ENCODE results near the gene CEP104. TPM values are rescaled to one million over a fixed set of nuclear protein-coding genes. Genes with fewer than 3 reads are reported as not detected.
A peak's percentile ranks its signal among the peaks of the same experiment; 100 is the strongest.

CEP104 gene
- total and polyA plus RNA-seq, 10 of the 15 experiments (the other 5 are each of a cell fraction or from before 2014, with no cell fraction given), result 7.2 to 34.8 (median 19.3) TPM

DNA sequence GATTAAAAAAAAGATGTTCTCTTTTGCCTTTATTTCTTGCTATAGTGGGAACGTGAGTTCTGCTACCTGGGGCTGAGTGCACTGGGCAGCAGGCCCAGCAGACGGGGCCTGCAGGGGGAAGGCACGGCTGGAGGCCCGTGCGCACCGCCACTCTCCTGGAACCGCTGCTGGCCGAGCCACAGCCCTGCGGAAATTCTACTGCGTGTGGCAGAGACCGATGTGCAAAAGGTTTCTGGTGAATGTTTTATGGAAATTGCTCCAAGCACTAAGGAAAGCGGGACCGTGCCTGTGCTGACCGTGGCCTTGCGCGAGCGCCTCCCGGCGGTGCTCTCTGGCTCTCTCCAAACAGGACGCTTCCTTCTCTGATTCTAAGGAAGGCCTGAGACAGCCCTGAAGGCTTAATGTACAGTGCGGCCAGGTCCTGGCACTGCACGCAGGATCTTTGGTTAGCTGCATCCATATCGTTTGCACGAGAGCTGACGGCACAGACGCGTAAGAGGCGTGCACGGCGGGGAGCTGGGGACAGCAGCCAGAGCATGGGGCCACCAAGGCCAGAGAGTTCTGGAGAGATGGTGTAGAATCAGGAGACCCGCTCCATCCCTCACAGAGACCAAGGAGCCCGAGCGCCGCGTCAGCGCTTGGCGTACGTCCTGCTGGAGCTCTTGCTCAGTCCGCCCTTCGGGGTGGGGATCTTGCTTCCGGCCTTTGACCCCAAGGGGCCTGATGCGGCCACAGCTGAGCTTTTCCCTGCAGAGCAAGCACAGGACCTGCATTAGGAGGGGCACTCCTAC is 42.0 kb downstream of the CEP104 start (continued):
- no peak for TF ChIP-seq HSF1 (IDR thresholded peaks at IDR 0.05; ENCODE audit: low read depth, low read length)
- TF ChIP-seq GABPA (IDR thresholded peaks at IDR 0.05; ENCODE audit: low read depth), result no peak
- no peak for TF ChIP-seq POLR2AphosphoS5 (IDR thresholded peaks at IDR 0.05; ENCODE audit: low read length)
- TF ChIP-seq TARDBP (IDR thresholded peaks at IDR 0.05; ENCODE audit: borderline replicate concordance), result no peak
- no peak for TF ChIP-seq HDGF (IDR thresholded peaks at IDR 0.05)
- no peak for TF ChIP-seq ATF7 (IDR thresholded peaks at IDR 0.05; ENCODE audit: low read depth)

DNA sequence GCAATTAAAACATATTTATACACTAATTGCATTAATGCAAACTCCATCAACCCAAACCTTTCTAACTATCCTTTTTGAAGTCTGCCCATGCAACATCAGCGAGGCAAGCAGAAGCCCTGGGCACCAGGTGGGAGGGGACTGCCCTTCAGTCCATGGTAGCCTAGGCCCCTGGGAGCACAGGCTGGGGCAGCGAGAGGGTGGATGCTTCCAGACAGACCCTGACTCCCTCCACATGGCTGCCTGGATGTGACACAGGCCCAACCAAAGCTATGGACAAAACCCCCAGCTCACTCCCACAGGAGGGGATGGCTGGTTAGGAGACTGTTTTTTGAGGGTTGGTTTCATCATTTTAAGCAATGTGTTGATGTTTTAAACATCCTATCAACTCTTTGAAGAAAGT is 42.9 kb downstream of the CEP104 start:
- CTCF ChIA-PET, result no interaction called here
- H3K9me3 ChIP-seq (replicated peaks; ENCODE audit: control insufficient read depth, insufficient read depth, low read length), result no peaks in the 10 kb centered on the region
- H3K36me3 ChIP-seq (ENCODE audit: control insufficient read depth in 2 of 2, insufficient read depth in 2 of 2, low read length in 1 of 2), result no peaks in the 10 kb centered on the region
- POLR2A ChIA-PET, result no interaction called here
- no peak overlapping the region for H2AFZ ChIP-seq (ENCODE audit: control insufficient read depth, low read depth, low read length)
- H3K79me2 ChIP-seq (ENCODE audit: control insufficient read depth, insufficient read depth, low read length), result no peaks in the 10 kb centered on the region
- H3K27ac ChIP-seq (ENCODE audit: control insufficient read depth, insufficient read depth), result no peak overlapping the region
- H3K9ac ChIP-seq (ENCODE audit: control insufficient read depth, insufficient read depth, low read length), result no peak overlapping the region
- BruUV-seq (replicated peaks), result TSS peak; percentile 50
- H4K20me1 ChIP-seq (ENCODE audit: control insufficient read depth, insufficient read depth), result no peaks in the 10 kb centered on the region
- 93% methylated on average over 2 of the region's 2 CpGs for WGBS (ENCODE audit: insufficient coverage, insufficient replicate concordance, low lambda C conversion rate, missing lambda C conversion rate)
- RAD21 ChIA-PET (ENCODE audit: unreplicated experiment), result no interaction called here
- H3K4me1 ChIP-seq (ENCODE audit: control insufficient read depth, insufficient read depth, low read length), result no peaks in the 10 kb centered on the region
- intact Hi-C loops (cut with micrococcal nuclease; ENCODE audit: unreplicated experiment), result no loop called here
- H3K4me2 ChIP-seq (ENCODE audit: control insufficient read depth, insufficient read depth), result no peak overlapping the region
- H3K27me3 ChIP-seq (replicated peaks in 1 of 2; ENCODE audit: control insufficient read depth in 2 of 2, insufficient read depth in 2 of 2, low read length in 1 of 2), result no peaks in the 10 kb centered on the region
- SMC1A ChIA-PET (ENCODE audit: uncharacterized antibody, unreplicated experiment), result no interaction called here
- DNase-seq (ENCODE audit: low read depth, low spot score) (no peak), ATAC-seq (no peak), FAIRE-seq (no peak)
- in situ Hi-C loops (cut with MboI), result no loop called here
- no peak overlapping the region for H3K4me3 ChIP-seq
- no peak for TF ChIP-seq BCLAF1 (IDR thresholded peaks at IDR 0.05)
- no peak for TF ChIP-seq NFIC (IDR thresholded peaks at IDR 0.05; ENCODE audit: low read depth, low read length)
- no peak for TF ChIP-seq POU2F2 (IDR thresholded peaks at IDR 0.05; ENCODE audit: borderline replicate concordance, low read depth, low read length)
- TF ChIP-seq, protein P1, sequence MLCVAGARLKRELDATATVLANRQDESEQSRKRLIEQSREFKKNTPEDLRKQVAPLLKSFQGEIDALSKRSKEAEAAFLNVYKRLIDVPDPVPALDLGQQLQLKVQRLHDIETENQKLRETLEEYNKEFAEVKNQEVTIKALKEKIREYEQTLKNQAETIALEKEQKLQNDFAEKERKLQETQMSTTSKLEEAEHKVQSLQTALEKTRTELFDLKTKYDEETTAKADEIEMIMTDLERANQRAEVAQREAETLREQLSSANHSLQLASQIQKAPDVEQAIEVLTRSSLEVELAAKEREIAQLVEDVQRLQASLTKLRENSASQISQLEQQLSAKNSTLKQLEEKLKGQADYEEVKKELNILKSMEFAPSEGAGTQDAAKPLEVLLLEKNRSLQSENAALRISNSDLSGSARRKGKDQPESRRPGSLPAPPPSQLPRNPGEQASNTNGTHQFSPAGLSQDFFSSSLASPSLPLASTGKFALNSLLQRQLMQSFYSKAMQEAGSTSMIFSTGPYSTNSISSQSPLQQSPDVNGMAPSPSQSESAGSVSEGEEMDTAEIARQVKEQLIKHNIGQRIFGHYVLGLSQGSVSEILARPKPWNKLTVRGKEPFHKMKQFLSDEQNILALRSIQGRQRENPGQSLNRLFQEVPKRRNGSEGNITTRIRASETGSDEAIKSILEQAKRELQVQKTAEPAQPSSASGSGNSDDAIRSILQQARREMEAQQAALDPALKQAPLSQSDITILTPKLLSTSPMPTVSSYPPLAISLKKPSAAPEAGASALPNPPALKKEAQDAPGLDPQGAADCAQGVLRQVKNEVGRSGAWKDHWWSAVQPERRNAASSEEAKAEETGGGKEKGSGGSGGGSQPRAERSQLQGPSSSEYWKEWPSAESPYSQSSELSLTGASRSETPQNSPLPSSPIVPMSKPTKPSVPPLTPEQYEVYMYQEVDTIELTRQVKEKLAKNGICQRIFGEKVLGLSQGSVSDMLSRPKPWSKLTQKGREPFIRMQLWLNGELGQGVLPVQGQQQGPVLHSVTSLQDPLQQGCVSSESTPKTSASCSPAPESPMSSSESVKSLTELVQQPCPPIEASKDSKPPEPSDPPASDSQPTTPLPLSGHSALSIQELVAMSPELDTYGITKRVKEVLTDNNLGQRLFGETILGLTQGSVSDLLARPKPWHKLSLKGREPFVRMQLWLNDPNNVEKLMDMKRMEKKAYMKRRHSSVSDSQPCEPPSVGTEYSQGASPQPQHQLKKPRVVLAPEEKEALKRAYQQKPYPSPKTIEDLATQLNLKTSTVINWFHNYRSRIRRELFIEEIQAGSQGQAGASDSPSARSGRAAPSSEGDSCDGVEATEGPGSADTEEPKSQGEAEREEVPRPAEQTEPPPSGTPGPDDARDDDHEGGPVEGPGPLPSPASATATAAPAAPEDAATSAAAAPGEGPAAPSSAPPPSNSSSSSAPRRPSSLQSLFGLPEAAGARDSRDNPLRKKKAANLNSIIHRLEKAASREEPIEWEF (IDR thresholded peaks at IDR 0.05; ENCODE audit: insufficient replicate concordance, low read depth, low read length), result no peak
- TF ChIP-seq SIX5 (IDR thresholded peaks at IDR 0.05; ENCODE audit: low read depth, low read length, severe bottlenecking), result no peak
- no peak for TF ChIP-seq MEF2B (IDR thresholded peaks at IDR 0.05; ENCODE audit: partially characterized antibody, poor library complexity, severe bottlenecking)
